ENCODE measurements around the gene FOSL1. TPM values are rescaled to one million over a fixed set of nuclear protein-coding genes. Genes with fewer than 3 reads are reported as not detected.
"Not testable (repeated sequence)": the region's sequence is repeated elsewhere in the genome, so short reads cannot be mapped to it uniquely, and the experiment has no call there.

FOSL1 gene
- total RNA-seq, 5 donors from 2014 or later (not counting 1 experiment from before 2014, with no cell fraction given): 0.49 to 1.6 (median 0.65) TPM

GRCh38 chr11:65896034-65896999 lies 3.9 kb downstream of the FOSL1 start:
- H3K27ac Mint-ChIP-seq: no peak overlapping the region
- Histone ChIP-seq H3K4me3 (ENCODE audit: control insufficient read depth in 1 of 2, extremely low read depth in 1 of 2, low read length in 1 of 2) (no peak overlapping the region), H3K9me3 (no peaks in the 10 kb centered on the region), H3K36me3 (ENCODE audit: control insufficient read depth in 2 of 2, extremely low read depth in 1 of 2, insufficient read depth in 1 of 2, low read length in 1 of 2) (no peaks in the 10 kb centered on the region), H3K4me1 (ENCODE audit: control insufficient read depth in 1 of 2, extremely low read depth in 1 of 2, insufficient read depth in 2 of 2, low read length in 2 of 2) (peaks cover 24 to 63% of the 10 kb centered on the region in 2 experiments), H3K27me3 (replicated peaks in 1 of 2; ENCODE audit: control insufficient read depth in 2 of 2, extremely low read depth in 1 of 2, insufficient read depth in 2 of 2, low read length in 1 of 2) (peaks cover 0 to 17% of the 10 kb centered on the region in 2 experiments), H3K27ac (ENCODE audit: low read length) (no peak overlapping the region)
- 93% methylated on average over 10 of the region's 14 CpGs for WGBS (ENCODE audit: insufficient coverage)
- H3K4me1 Mint-ChIP-seq: peaks cover 32 to 45% (median 37%) of the 10 kb centered on the region in 3 donors
- no peaks in the 10 kb centered on the region for H3K9me3 Mint-ChIP-seq
- ChIA-PET POLR2A (no interaction called here), CTCF (interaction anchor here in 1 of 2 donors (0.7 kb wide), 1 partner anchor 493 kb away, joined by 4 read pairs; no protein-coding TSS in a partner anchor)
- H3K27me3 Mint-ChIP-seq: peaks cover 0 to 3% of the 10 kb centered on the region in 2 donors
- ATAC-seq (replicated peaks in 1 of 4) (no peak), DNase-seq (no peak)
- H3K4me3 Mint-ChIP-seq: peak overlapping the region in 1 of 3 donors; percentile 13
- no peaks in the 10 kb centered on the region for H3K36me3 Mint-ChIP-seq

DNA sequence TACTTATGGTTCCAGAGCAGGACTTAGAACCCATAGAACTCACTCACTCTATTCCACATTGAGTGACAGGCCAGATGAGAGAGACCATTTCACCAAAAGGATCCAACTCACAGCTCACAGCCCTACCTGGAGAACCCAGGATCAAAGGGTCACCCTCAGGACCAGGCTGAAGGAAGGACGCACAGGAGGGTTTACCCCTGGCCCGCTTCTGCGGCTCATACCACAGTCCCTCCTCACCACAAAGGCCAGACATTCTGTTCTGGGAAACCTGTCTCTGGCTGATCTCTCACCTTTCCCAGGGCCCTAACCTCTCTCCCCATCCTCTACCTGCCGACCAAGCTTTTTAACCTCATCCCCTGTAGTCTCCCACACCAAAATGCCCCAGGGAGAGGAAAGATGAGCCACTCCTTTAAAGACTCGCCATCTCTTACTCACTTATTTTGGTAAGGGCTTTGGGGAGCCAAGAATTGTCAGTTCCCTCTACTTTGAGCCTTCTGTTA lies 4.7 kb downstream of the FOSL1 start:
- Mint-ChIP-seq H3K36me3 (no peaks in the 10 kb centered on the region), H3K27ac (peak overlapping the region; percentile 67 to 69), H3K9me3 (no peaks in the 10 kb centered on the region), H3K4me3 (no peak overlapping the region), H3K4me1 (peaks cover 27 to 44% (median 37%) of the 10 kb centered on the region in 3 donors), H3K27me3 (peaks cover 0 to 3% of the 10 kb centered on the region in 2 donors)
- H3K36me3 ChIP-seq (ENCODE audit: control insufficient read depth in 2 of 2, extremely low read depth in 1 of 2, insufficient read depth in 1 of 2, low read length in 1 of 2): no peaks in the 10 kb centered on the region
- H3K9me3 ChIP-seq: no peaks in the 10 kb centered on the region
- ATAC-seq (replicated peaks in 1 of 4) (no peak), DNase-seq (no peak)
- POLR2A ChIA-PET: no interaction called here
- H3K4me1 ChIP-seq (ENCODE audit: control insufficient read depth in 1 of 2, extremely low read depth in 1 of 2, insufficient read depth in 2 of 2, low read length in 2 of 2): peaks cover 24 to 58% of the 10 kb centered on the region in 2 experiments
- H3K4me3 ChIP-seq (ENCODE audit: control insufficient read depth in 1 of 2, extremely low read depth in 1 of 2, low read length in 1 of 2): no peak overlapping the region
- peaks cover 0 to 14% of the 10 kb centered on the region in 2 experiments for H3K27me3 ChIP-seq (replicated peaks in 1 of 2; ENCODE audit: control insufficient read depth in 2 of 2, extremely low read depth in 1 of 2, insufficient read depth in 2 of 2, low read length in 1 of 2)
- 97% methylated on average over 3 of the region's 5 CpGs for WGBS (ENCODE audit: insufficient coverage)
- H3K27ac ChIP-seq (ENCODE audit: low read length): no peak overlapping the region
- CTCF ChIA-PET: interaction anchor here in 1 of 2 donors (0.5 kb wide), 1 partner anchor 514 kb away, joined by 3 read pairs; no protein-coding TSS in a partner anchor

- Mint-ChIP-seq H3K36me3 (no peaks in the 10 kb centered on the region), H3K4me1 (peaks cover 39 to 52% (median 50%) of the 10 kb centered on the region in 3 donors), H3K9me3 (no peaks in the 10 kb centered on the region), H3K27ac (peak overlapping the region; percentile 90 to 92), H3K4me3 (peak overlapping the region; percentile 67 to 94 (median 79)), H3K27me3 (peaks cover 0 to 3% of the 10 kb centered on the region in 2 donors)
- 3% methylated on average over 13 of the region's 16 CpGs for WGBS (ENCODE audit: insufficient coverage)
- Histone ChIP-seq H3K27me3 (replicated peaks in 1 of 2; ENCODE audit: control insufficient read depth in 2 of 2, extremely low read depth in 1 of 2, insufficient read depth in 2 of 2, low read length in 1 of 2) (peaks cover 0 to 5% of the 10 kb centered on the region in 2 experiments), H3K4me3 (ENCODE audit: control insufficient read depth in 1 of 2, extremely low read depth in 1 of 2, low read length in 1 of 2) (peak overlapping the region; percentile 42 to 48), H3K27ac (ENCODE audit: low read length) (peak overlapping the region; percentile 83), H3K36me3 (ENCODE audit: control insufficient read depth in 2 of 2, extremely low read depth in 1 of 2, insufficient read depth in 1 of 2, low read length in 1 of 2) (no peaks in the 10 kb centered on the region), H3K4me1 (ENCODE audit: control insufficient read depth in 1 of 2, extremely low read depth in 1 of 2, insufficient read depth in 2 of 2, low read length in 2 of 2) (peaks cover 26 to 60% of the 10 kb centered on the region in 2 experiments), H3K9me3 (no peaks in the 10 kb centered on the region)
- ATAC-seq (replicated peaks in 1 of 4): no peak
- ChIA-PET CTCF (interaction anchor here (0.6 to 1.2 kb wide), 5 partner anchors 8 to 92 kb away, joined by 3 to 5 read pairs (median 4); partner anchors contain the start of gene MUS81 (in 1 of the 2)), POLR2A (interaction anchor here in 1 of 2 donors (1.3 kb wide), 1 partner anchor 24 kb away, joined by 3 read pairs; no protein-coding TSS in a partner anchor)
- peak in 4 of 35 experiments; percentile 19 to 58 (median 33) for DNase-seq
Measured at GRCh38 chr11:65894034-65894591, 6.1 kb downstream of the FOSL1 start.

DNA sequence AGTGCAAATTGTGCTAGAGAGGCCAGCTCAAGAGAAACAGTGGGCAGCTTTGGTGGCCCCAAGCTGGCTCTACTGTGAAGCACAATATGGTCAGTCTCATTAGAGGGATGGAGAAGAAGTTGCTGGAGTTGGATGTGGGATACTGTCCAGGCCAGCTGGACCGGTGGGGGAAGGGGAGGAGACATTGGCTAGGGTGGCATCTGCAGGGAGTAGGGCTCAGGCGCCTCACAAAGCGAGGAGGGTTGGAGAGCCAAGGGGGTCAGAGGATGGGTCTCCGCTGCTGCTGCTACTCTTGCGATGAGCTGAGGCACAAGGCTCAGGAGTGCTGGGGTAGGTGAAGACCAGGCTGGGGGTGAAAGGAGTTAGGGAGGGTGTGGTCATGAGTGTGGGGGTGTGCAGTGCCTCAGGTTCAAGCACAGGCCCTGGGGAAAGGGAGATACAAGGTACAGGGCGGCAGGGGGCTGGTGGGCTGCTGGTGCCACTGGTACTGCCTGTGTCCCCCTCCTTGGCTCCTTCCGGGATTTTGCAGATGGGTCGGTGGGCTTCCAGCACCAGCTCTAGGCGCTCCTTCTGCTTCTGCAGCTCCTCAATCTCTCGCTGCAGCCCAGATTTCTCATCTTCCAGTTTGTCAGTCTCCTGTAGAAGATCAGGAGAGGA lies 7.4 kb downstream of the FOSL1 start:
- ChIA-PET POLR2A (interaction anchor here (0.6 to 1.1 kb wide), 3 partner anchors 8 to 181 kb away, joined by 6 to 9 read pairs (median 8); no protein-coding TSS in a partner anchor), CTCF (interaction anchor here in 1 of 2 donors (1.1 to 3.4 kb wide), 2 partner anchors 8 to 35 kb away, joined by 5 to 22 read pairs; partner anchors contain the start of gene FOSL1)
- Histone ChIP-seq H3K27ac (ENCODE audit: low read length) (peak overlapping the region; percentile 83), H3K9me3 (no peaks in the 10 kb centered on the region), H3K36me3 (ENCODE audit: control insufficient read depth in 2 of 2, extremely low read depth in 1 of 2, insufficient read depth in 1 of 2, low read length in 1 of 2) (no peaks in the 10 kb centered on the region), H3K27me3 (replicated peaks in 1 of 2; ENCODE audit: control insufficient read depth in 2 of 2, extremely low read depth in 1 of 2, insufficient read depth in 2 of 2, low read length in 1 of 2) (no peaks in the 10 kb centered on the region), H3K4me1 (ENCODE audit: control insufficient read depth in 1 of 2, extremely low read depth in 1 of 2, insufficient read depth in 2 of 2, low read length in 2 of 2) (peaks cover 30 to 65% of the 10 kb centered on the region in 2 experiments), H3K4me3 (ENCODE audit: control insufficient read depth in 1 of 2, extremely low read depth in 1 of 2, low read length in 1 of 2) (no peak overlapping the region)
- no peaks in the 10 kb centered on the region for H3K9me3 Mint-ChIP-seq
- H3K4me3 Mint-ChIP-seq: peak overlapping the region; percentile 79 to 94 (median 92)
- ATAC-seq (replicated peaks in 1 of 4) (no peak), DNase-seq (no peak)
- no peaks in the 10 kb centered on the region for H3K27me3 Mint-ChIP-seq
- H3K4me1 Mint-ChIP-seq: peaks cover 51 to 59% (median 58%) of the 10 kb centered on the region in 3 donors
- no peaks in the 10 kb centered on the region for H3K36me3 Mint-ChIP-seq
- 78% methylated on average over 7 of the region's 10 CpGs for WGBS (ENCODE audit: insufficient coverage)
- H3K27ac Mint-ChIP-seq: peak overlapping the region; percentile 92 to 93

GRCh38 chr11:65892137-65892540 lies 8.0 kb downstream of the FOSL1 start:
- H3K4me3 ChIP-seq (ENCODE audit: control insufficient read depth in 1 of 2, extremely low read depth in 1 of 2, low read length in 1 of 2): peak overlapping the region; percentile 77 to 83
- CTCF ChIA-PET: interaction anchor here in 1 of 2 donors (0.8 to 9.7 kb wide), 4 partner anchors 9 to 36 kb away, joined by 3 to 167 read pairs (median 14); partner anchors contain the start of genes CFL1, FOSL1 and MUS81
- not testable (repeated sequence) for H3K9me3 ChIP-seq; H3K36me3 Mint-ChIP-seq; H3K9me3 Mint-ChIP-seq; H3K36me3 ChIP-seq (ENCODE audit: control insufficient read depth in 2 of 2, extremely low read depth in 1 of 2, insufficient read depth in 1 of 2, low read length in 1 of 2); H3K27me3 ChIP-seq (replicated peaks in 1 of 2; ENCODE audit: control insufficient read depth in 2 of 2, extremely low read depth in 1 of 2, insufficient read depth in 2 of 2, low read length in 1 of 2); ATAC-seq (replicated peaks in 1 of 4); H3K27me3 Mint-ChIP-seq
- Mint-ChIP-seq H3K4me1 (peaks cover 58 to 65% (median 64%) of the 10 kb centered on the region in 3 donors), H3K27ac (peak overlapping the region; percentile 92 to 93), H3K4me3 (peak overlapping the region; percentile 79 to 94 (median 92))
- peak overlapping the region; percentile 83 for H3K27ac ChIP-seq (ENCODE audit: low read length)
- 35% methylated on average over 5 of the region's 5 CpGs for WGBS (ENCODE audit: insufficient coverage)
- POLR2A ChIA-PET: interaction anchor here (1.1 to 3.7 kb wide), 2 partner anchors 9 to 33 kb away, joined by 8 to 20 read pairs; partner anchors contain the start of gene MUS81 (in 1 of the 2)
- DNase-seq: peak in 4 of 35 experiments; percentile 18 to 39 (median 26)
- H3K4me1 ChIP-seq (ENCODE audit: control insufficient read depth in 1 of 2, extremely low read depth in 1 of 2, insufficient read depth in 2 of 2, low read length in 2 of 2): peaks cover 30 to 71% of the 10 kb centered on the region in 2 experiments
